ENCODE measurements around the gene HS6ST1.

HS6ST1 gene

GRCh38 chr2:128235581-128235980 lies 83.1 kb downstream of the HS6ST1 start:
- DNase-seq (ENCODE audit: low read depth): no peak

GRCh38 chr2:128234613-128235012 lies 84.1 kb downstream of the HS6ST1 start:
- no peak for DNase-seq (ENCODE audit: low read depth)

- DNase-seq (ENCODE audit: low read depth): no peak
Measured at GRCh38 chr2:128233790-128234395, 84.8 kb downstream of the HS6ST1 start.

GRCh38 chr2:128232965-128233789 lies 85.5 kb downstream of the HS6ST1 start:
- DNase-seq (ENCODE audit: low read depth): peak; percentile 74

GRCh38 chr2:128228894-128229293 lies 89.8 kb downstream of the HS6ST1 start:
- no peak for DNase-seq (ENCODE audit: low read depth)

GRCh38 chr2:128227862-128228261 lies 90.8 kb downstream of the HS6ST1 start:
- DNase-seq (ENCODE audit: low read depth): no peak

- no peak for DNase-seq (ENCODE audit: low read depth)
Measured at GRCh38 chr2:128219891-128220290, 98.8 kb downstream of the HS6ST1 start.

- DNase-seq (ENCODE audit: low read depth): no peak
Measured at GRCh38 chr2:128217671-128218070, 101.0 kb downstream of the HS6ST1 start.

GRCh38 chr2:128215897-128216642 lies 102.6 kb downstream of the HS6ST1 start:
- no peak for DNase-seq (ENCODE audit: low read depth)

Data from stimulated activated CD4-positive, alpha-beta T cell treated with anti-CD3 and anti-CD28 coated beads, Interleukin-2, amount 100 ng/mL, for 4 hours (primary cell).